Astrocyte (in vitro differentiated cells and primary cell): ENCODE results near the gene HABP4. TPM values are rescaled to one million over a fixed set of nuclear protein-coding genes. Genes with fewer than 3 reads are reported as not detected.

Source experiments
- DNase-seq: peaks from one replicate; pipeline ENCODE4 v3.0.0-alpha.2; 2010; ENCODE audit warnings: low read depth
- FAIRE-seq: peaks from 2 replicates; lab custom pipeline; 2011; peaks lifted over from hg19 to GRCh38; lab: Jason Lieb, UNC
- H2AFZ ChIP-seq: 2 replicates; pipeline ENCODE4 v1.6.0; 2012; ENCODE audit warnings: low read depth, low read length, inconsistent platforms
- H3K27ac ChIP-seq: 2 replicates; pipeline ENCODE4 v1.5.1; 2011; ENCODE audit warnings: low read depth, low read length, inconsistent platforms
- H3K27me3 ChIP-seq: 2 replicates; pipeline ENCODE4 v1.6.0; 2011; ENCODE audit warnings: low read length, inconsistent platforms; ENCODE audit not compliant: insufficient read depth
- H3K36me3 ChIP-seq: 2 replicates; pipeline ENCODE4 v1.5.1; 2011; ENCODE audit warnings: low read length, inconsistent platforms; ENCODE audit not compliant: insufficient read depth
- H3K4me1 ChIP-seq: 2 replicates; pipeline ENCODE4 v1.5.1; 2011; ENCODE audit warnings: low read length, inconsistent platforms; ENCODE audit not compliant: insufficient read depth
- H3K4me2 ChIP-seq: 2 replicates; pipeline ENCODE4 v1.6.0; 2012; ENCODE audit warnings: low read length, inconsistent platforms
- H3K4me3 ChIP-seq: 2 replicates; pipeline ENCODE4 v1.5.1; 2011; ENCODE audit warnings: low read depth, mild to moderate bottlenecking, low read length, inconsistent platforms; ENCODE audit not compliant: insufficient read depth
- H3K79me2 ChIP-seq: 2 replicates; pipeline ENCODE4 v1.6.0; 2012; ENCODE audit warnings: mild to moderate bottlenecking, low read length, inconsistent platforms; ENCODE audit not compliant: insufficient read depth
- H3K9ac ChIP-seq: 2 replicates; pipeline ENCODE4 v1.6.0; 2012; ENCODE audit warnings: mild to moderate bottlenecking, low read length, inconsistent platforms
- H3K9me3 ChIP-seq: 2 replicates; pipeline ENCODE4 v1.5.1; 2012; ENCODE audit warnings: low read depth, mild to moderate bottlenecking, low read length, inconsistent platforms; ENCODE audit not compliant: insufficient read depth
- H4K20me1 ChIP-seq: 2 replicates; pipeline ENCODE4 v1.6.0; 2012; ENCODE audit warnings: low read length, inconsistent platforms; ENCODE audit not compliant: insufficient read depth
- H3K27ac Mint-ChIP-seq: one replicate; pipeline ENCODE4 v1.8.0; 2021; ENCODE audit warnings: mild to moderate bottlenecking, mixed read lengths; ENCODE audit not compliant: unreplicated experiment
- H3K27me3 Mint-ChIP-seq: one replicate; pipeline ENCODE4 v1.8.0; 2021; ENCODE audit warnings: low read depth, mixed read lengths; ENCODE audit not compliant: unreplicated experiment
- H3K36me3 Mint-ChIP-seq: one replicate; pipeline ENCODE4 v1.8.0; 2021; ENCODE audit warnings: low read depth, mixed read lengths; ENCODE audit not compliant: unreplicated experiment
- H3K4me1 Mint-ChIP-seq: one replicate; pipeline ENCODE4 v1.8.0; 2021; ENCODE audit warnings: low read depth, mixed read lengths; ENCODE audit not compliant: unreplicated experiment
- H3K4me3 Mint-ChIP-seq: one replicate; pipeline ENCODE4 v1.8.0; 2021; ENCODE audit warnings: mild to moderate bottlenecking, moderate library complexity, mixed read lengths; ENCODE audit not compliant: unreplicated experiment
- H3K9me3 Mint-ChIP-seq: one replicate; pipeline ENCODE4 v1.8.0; 2021; ENCODE audit warnings: mild to moderate bottlenecking, mixed read lengths; ENCODE audit not compliant: unreplicated experiment
- CTCF ChIP-seq: IDR thresholded peaks from 2 replicates; pipeline ENCODE4 v1.5.1; 2011; ENCODE audit warnings: low read depth, mild to moderate bottlenecking, inconsistent platforms, low read length, moderate library complexity; ENCODE audit not compliant: insufficient read depth
- EZH2 ChIP-seq: IDR thresholded peaks from 2 replicates; pipeline ENCODE4 v1.6.1; 2012; ENCODE audit warnings: mild to moderate bottlenecking, low read length, inconsistent platforms; ENCODE audit not compliant: insufficient read depth
- total RNA-seq: library from RNA; stranded (reverse); gene quantifications from 2 replicates; pipeline ENCODE4 v1.2.1, GENCODE V29; 2021

Gene HABP4
- total RNA-seq, 1 donor from 2014 or later = 20.1 TPM

GRCh38 chr9:96498796-96499195 is 48.8 kb downstream of the HABP4 start:
- no peaks in the 10 kb centered on the region for H3K79me2 ChIP-seq
- peaks cover 4% of the 10 kb centered on the region for H3K4me1 ChIP-seq
- H3K9me3 ChIP-seq = no peaks in the 10 kb centered on the region
- no peak for FAIRE-seq
- no peaks in the 10 kb centered on the region for H3K36me3 ChIP-seq
- Mint-ChIP-seq H3K36me3 (peaks cover 13% of the 10 kb centered on the region), H3K9me3 (no peaks in the 10 kb centered on the region), H3K27ac (peak overlapping the region; percentile 83), H3K27me3 (no peaks in the 10 kb centered on the region), H3K4me1 (peaks cover 35% of the 10 kb centered on the region), H3K4me3 (no peak overlapping the region)
- no peaks in the 10 kb centered on the region for H3K27me3 ChIP-seq
- H3K27ac ChIP-seq = no peak overlapping the region
- no peak overlapping the region for H2AFZ ChIP-seq
- no peak overlapping the region for H3K4me2 ChIP-seq
- H4K20me1 ChIP-seq = no peaks in the 10 kb centered on the region
- H3K4me3 ChIP-seq = no peak overlapping the region
- TF ChIP-seq EZH2 = no peak
- no peak for TF ChIP-seq CTCF
- DNase-seq = no peak
- no peak overlapping the region for H3K9ac ChIP-seq

GRCh38 chr9:96499257-96499656 is 49.3 kb downstream of the HABP4 start:
- Histone ChIP-seq H3K27me3 (no peaks in the 10 kb centered on the region), H3K9ac (no peak overlapping the region), H4K20me1 (no peaks in the 10 kb centered on the region), H3K4me1 (peaks cover 4% of the 10 kb centered on the region), H3K79me2 (no peaks in the 10 kb centered on the region), H3K4me2 (no peak overlapping the region), H3K36me3 (no peaks in the 10 kb centered on the region), H3K4me3 (no peak overlapping the region), H3K9me3 (no peaks in the 10 kb centered on the region), H2AFZ (no peak overlapping the region), H3K27ac (no peak overlapping the region)
- H3K4me3 Mint-ChIP-seq = no peak overlapping the region
- peaks cover 35% of the 10 kb centered on the region for H3K4me1 Mint-ChIP-seq
- peak overlapping the region; percentile 83 for H3K27ac Mint-ChIP-seq
- H3K9me3 Mint-ChIP-seq = no peaks in the 10 kb centered on the region
- no peaks in the 10 kb centered on the region for H3K27me3 Mint-ChIP-seq
- no peak for FAIRE-seq
- no peak for TF ChIP-seq CTCF
- TF ChIP-seq EZH2 = no peak
- no peak for DNase-seq
- H3K36me3 Mint-ChIP-seq = peaks cover 14% of the 10 kb centered on the region

- no peak overlapping the region for H3K4me3 ChIP-seq
- H3K36me3 ChIP-seq = no peaks in the 10 kb centered on the region
- no peaks in the 10 kb centered on the region for H3K4me1 ChIP-seq
- H4K20me1 ChIP-seq = no peaks in the 10 kb centered on the region
- TF ChIP-seq CTCF (no peak), EZH2 (no peak)
- H3K79me2 ChIP-seq = no peaks in the 10 kb centered on the region
- no peak overlapping the region for H2AFZ ChIP-seq
- Mint-ChIP-seq H3K27me3 (no peaks in the 10 kb centered on the region), H3K9me3 (no peaks in the 10 kb centered on the region), H3K4me3 (no peak overlapping the region), H3K4me1 (peaks cover 28% of the 10 kb centered on the region), H3K36me3 (peaks cover 15% of the 10 kb centered on the region), H3K27ac (peak overlapping the region; percentile 93)
- H3K9me3 ChIP-seq = no peaks in the 10 kb centered on the region
- peak overlapping the region; percentile 3 for H3K4me2 ChIP-seq
- no peak for FAIRE-seq
- DNase-seq = peak; percentile 83
- no peak overlapping the region for H3K9ac ChIP-seq
- no peaks in the 10 kb centered on the region for H3K27me3 ChIP-seq
- no peak overlapping the region for H3K27ac ChIP-seq
Observed at GRCh38 chr9:96500696-96501632, 51.0 kb downstream of the HABP4 start.
